ENCODE measurements around the gene TNIP2.

Gene TNIP2

DNA sequence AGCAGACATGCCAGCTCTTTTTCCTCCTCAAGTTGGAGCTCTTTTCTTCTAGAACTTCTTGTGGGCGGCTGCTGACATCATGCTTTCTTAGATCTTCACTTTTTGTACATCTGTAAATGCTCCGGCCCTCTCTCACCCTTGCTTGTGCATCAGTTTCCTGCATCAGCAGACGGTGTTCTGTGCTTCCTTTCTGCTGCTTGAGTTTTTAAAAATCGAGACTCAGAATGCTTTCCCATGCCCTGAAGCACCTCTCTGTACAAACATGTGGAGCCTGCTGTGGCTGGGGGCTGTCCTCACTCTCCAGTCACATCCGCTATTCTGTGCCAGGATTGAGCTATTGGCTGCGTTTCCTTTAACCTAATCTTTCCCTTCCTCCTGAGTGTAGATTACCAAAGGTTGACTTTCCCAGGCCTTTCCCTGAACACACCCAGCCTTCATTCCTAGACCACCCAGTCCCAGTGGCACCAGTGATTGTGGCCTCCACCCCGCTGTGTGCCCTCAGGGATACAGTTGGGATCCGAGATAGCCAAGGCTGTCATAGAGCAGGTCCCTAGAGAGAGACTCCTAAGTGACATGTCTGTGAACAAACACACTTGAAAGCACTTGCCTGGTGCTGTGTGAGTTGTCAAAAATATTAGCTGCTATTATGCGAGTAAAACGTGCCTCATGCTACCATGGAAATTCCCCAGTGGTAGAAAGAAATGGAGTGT, 41.9 kb downstream of the TNIP2 start:
- no peak for DNase-seq

DNA sequence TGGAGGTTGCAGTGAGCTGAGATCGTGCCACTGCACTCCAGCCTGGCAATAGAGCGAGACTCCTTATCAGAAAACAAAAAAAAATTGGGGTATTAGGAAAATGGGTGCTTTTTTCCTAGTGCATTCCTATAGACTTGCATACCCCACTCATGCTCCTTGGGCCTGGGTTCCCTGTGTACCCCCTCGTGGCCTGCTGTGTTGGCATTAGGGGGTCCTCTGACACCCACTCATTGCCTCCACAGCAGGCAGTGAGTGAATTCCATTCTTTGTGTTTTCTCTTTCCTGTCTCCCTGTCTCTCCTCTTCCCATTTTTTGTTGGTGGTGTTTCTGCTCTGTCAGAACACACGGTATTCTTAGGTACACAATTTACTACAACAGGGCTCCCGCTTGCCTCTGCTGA, 42.8 kb downstream of the TNIP2 start:
- DNase-seq = no peak

DNA sequence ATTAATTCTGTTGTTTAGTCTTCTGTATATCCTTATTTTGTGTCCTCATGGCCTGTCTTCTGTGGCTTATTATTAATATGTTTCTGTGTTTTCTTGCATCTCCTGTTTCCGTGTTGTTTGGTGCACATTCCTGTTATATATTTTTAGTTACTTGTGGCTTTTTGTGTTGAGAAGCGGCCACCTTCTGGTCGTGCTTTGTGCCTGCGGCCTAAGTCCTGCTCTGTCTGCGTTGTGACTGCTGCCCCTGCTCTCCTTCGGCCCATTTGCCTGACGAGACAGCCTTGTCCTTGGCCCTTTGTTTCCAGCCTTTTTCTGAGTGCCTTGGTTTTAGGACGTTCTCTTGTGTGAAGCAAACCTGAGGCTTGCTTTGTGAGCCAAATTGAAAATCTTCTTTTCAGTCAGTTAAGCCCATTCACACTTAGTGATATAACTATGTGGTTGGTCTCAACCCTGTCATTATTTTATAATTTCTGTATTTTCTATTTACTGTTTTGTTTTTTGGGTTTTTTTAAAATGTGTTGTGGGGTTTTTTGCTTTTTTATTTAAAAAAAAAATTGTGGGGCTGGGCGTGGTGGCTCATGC, 43.8 kb downstream of the TNIP2 start:
- DNase-seq = no peak

DNA sequence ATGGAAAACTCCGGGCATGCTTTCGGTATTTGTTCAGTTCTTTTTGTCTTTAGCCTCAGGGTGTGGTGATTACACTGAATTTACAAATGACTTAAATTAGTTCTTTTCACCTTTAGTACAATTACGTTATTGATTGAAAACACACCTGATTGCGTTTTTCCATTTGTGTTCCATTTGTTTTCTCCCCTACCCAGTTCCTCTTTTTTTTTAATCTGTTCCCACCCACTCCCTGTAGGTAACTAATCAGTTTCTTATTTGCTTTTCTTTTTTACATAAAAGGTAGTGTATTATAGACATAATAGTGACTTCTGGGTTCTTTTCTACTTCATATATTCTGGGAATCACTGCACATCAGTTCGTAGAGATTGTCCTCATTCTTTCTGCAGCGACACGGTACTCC, 53.4 kb downstream of the TNIP2 start:
- DNase-seq = no peak

DNA sequence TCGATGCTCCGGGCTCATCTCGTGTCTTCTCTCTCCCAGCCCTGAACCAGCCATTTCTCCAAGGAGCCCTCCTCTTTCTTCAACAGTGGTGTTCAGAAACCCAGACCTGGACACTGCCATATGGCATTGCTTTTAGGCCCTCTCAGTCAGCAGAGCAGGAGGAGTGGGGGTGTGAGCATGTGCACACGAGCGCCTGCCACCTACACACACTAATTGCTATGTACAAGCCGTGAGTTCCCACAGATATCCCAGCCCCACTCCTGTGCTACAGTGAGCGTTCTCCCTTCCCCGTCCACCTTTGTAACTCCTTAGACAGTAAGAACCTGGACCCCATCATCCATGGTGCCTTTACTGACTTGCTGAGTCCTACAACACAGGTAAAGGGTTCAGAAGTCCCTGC, 53.8 kb downstream of the TNIP2 start:
- DNase-seq = no peak

DNA sequence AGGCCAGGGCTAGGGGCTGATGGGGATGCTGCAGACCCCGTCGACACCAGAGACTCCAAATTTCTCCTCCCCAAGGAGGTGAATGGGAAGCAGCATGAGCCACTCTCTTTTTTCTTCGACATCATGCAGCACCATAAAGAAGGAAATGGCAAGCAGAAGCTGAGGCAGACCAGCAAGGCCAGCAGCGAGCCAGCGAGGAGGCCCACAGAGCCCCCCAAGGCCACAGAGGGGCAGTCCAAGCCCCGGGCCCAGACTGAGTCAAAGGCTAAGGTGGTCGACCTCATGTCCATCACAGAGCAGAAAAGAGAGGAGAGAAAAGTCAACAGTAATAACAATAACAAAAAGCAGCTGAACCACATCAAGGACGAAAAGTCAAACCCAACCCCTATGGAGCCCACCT, 56.1 kb downstream of the TNIP2 start:
- no peak for DNase-seq

DNA sequence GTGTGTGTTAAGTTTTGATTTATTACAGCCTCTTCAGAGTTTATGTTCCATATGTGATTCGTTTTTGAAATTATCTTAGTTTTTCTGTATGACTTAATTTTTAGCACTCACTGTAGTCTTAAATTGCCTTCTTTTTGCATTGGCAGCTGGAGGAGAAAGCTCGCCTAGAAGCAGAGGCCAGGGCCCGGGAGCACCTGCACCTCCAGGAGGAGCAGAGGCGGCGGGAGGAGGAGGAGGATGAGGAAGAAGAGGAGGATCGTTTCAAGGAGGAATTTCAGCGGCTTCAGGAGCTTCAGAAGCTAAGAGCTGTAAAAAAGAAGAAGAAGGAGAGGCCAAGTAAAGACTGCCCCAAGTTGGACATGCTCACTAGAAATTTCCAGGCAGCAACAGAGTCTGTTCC, 56.6 kb downstream of the TNIP2 start:
- no peak for DNase-seq

DNA sequence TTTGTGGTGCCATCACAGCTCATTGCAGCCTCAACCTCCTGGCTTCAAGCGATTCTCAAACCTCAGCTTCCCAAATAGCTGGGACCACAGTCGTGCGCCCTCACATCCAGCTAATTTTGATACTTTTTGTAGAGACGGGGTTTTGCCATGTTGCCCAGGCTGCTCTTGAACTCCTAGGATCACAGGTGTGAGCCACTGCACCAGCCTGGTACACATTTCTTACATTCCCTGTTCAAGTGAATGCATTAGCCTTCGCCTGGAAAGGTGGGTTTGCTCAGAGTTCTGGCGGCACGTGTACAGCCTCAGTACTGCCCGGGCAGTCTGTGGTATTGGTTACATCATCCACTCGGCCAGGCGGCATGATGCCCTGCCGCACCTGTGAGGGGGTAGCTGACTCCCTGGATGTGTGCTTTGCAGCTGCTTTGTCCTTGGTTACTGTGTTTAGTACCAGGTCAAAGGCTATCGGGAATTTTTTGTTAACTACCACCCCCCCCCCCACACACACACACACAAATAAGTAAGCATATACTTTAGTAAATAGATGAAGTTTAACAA, 57.1 kb downstream of the TNIP2 start:
- DNase-seq = no peak

DNA sequence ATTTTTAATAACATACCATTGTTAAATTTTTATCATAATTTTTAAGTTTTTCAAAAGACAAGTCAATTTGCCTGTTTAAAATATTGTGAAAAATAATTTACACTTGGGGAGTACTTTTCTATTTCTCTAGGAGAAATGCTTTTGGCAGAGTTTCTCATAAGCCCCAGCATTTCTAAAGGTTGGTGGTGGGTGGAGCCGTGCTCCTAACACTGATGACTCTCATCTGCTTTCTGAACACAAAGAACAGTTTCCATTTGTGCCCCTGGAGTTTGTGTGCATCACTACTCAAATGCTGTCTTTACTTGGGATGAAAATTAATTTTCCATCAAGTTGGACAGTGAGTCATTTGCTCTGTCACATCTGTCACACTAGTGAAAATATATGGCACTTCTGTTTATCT, 57.6 kb downstream of the TNIP2 start:
- no peak for DNase-seq

DNA sequence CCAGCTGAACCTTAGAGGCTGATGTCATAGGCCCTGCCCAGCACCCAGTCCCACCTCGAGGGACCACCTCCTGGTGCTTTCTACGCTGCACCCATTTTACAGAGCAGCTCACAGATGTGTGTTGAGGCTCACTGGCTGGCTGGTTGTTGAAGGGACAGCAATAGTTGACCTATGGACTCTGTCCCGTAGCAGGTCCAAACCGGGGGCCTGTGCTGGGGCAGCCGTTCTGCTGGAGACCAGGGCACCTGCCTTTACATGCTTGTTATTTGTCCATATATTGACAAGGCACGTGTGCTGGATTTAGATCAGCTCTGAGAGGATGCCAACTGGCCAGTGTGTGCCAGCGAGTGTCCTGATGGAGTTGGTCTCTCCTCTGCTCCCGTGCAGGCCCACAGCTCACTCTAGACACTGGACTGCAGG, 58.1 kb downstream of the TNIP2 start:
- DNase-seq = no peak

DNA sequence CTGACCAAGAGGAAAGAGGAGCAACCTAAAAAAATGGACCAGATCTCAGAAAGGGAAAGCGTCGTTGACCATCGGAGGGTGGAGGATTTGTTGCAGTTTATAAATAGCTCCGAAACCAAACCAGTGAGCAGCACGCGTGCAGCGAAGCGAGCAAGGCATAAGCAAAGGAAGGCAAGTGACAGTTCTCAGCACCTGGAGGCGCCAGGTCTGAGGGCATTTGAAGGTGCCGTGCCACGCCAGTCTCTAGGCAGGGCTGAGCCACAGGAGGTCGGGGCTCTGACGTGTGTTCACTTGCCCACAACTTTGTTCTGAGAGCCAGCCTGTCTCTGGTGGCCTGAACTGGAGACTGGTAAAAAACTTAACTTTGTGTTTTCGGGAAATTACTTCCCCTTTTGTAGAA, 59.7 kb downstream of the TNIP2 start:
- DNase-seq = no peak

DNA sequence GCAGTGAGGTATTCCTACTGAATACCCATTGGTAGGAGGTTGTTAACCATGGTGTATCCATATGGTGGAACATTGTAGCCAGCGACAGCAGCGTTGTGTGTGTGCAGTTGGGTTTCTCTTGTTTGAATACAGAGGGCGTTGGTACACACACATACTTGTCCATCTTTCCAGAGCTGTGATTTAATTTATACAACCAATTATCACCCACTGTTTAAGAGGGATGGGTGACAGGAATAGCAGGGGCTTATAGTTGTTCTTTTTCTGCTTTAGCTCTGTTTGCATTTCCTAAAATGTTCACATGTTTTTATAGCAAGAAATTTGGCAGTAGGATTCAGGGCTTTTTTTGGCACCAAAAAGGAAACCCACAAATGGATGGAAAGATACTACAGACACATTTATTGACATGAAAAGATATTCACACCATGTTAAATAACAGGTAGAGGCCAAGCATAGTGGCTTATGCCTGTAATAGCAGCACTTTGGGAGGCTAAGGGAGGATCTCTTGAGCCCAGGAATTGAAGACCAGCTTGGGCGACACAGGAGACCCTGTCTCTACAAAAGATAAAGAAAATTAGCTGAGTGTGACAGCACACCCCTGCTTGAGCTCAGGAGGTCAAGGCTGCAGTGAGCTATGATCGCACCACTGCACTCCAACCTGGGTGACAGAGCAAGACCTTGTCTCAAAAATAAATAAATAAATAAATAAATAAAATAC, 60.6 kb downstream of the TNIP2 start:
- no peak for DNase-seq

DNA sequence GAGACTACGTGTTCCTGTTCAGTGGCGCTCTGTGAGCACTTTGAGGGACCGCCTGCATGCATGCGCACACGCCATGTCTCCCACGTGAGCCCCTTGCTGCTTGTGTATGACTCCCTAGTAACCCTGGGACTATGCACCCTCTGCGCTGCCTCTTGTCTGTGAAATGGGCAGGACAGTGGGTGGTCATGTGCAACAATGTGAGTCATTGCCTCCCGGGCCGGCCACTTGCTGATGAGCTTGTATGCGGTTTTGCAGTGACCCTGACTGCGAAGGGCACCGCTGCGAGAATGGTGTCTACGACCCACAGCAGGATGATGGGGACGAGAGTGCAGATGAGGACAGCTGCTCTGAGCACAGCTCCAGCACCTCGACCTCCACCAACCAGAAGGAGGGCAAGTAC, 61.4 kb downstream of the TNIP2 start:
- DNase-seq = no peak

DNA sequence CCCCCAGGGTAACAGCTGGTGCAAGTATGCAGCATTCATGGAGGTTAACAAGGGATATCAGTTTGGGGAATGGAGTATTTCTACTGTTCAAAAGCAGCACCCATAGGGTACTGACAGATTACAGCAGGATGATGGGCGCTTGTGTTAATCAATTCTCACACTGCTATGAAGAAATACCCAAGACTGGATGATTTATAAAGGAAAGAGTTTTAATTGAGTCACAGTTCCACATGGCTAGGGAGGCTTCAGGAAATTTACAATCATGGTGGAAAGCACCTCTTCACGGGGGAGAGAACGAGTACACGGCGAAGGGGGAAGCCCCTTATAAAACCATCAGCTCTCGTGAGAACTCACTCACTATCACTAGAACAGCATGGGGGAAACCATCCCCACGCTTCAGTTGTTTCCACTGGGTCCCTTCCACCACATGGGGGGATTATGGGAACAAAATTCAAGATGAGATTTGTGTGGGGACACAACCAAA, 64.1 kb downstream of the TNIP2 start:
- DNase-seq = no peak

Data from kidney glomerular epithelial cell (primary cell).